Osteocyte (in vitro differentiated cells): ENCODE data around the gene ZNF793. TPM values are rescaled to one million over a fixed set of nuclear protein-coding genes. Genes with fewer than 3 reads are reported as not detected.
A peak's percentile ranks its signal among the peaks of the same experiment; 100 is the strongest.

Experiments
- DNase-seq: peaks from one replicate; pipeline ENCODE4 v3.0.0; 2021; ENCODE audit warnings: mixed read lengths; ENCODE audit not compliant: unreplicated experiment; ENCODE audit errors: extremely low spot score
- H3K27ac Mint-ChIP-seq: one replicate; pipeline ENCODE4 v1.8.0; 2021; ENCODE audit warnings: mild to moderate bottlenecking, mixed read lengths; ENCODE audit not compliant: unreplicated experiment
- H3K27me3 Mint-ChIP-seq: one replicate; pipeline ENCODE4 v1.8.0; 2021; ENCODE audit warnings: mixed read lengths; ENCODE audit not compliant: unreplicated experiment
- H3K36me3 Mint-ChIP-seq: one replicate; pipeline ENCODE4 v1.8.0; 2021; ENCODE audit warnings: mixed read lengths; ENCODE audit not compliant: unreplicated experiment
- H3K4me1 Mint-ChIP-seq: one replicate; pipeline ENCODE4 v1.8.0; 2021; ENCODE audit warnings: mixed read lengths; ENCODE audit not compliant: unreplicated experiment
- H3K4me3 Mint-ChIP-seq: one replicate; pipeline ENCODE4 v1.8.0; 2021; ENCODE audit warnings: mild to moderate bottlenecking, moderate library complexity, mixed read lengths; ENCODE audit not compliant: unreplicated experiment
- H3K9me3 Mint-ChIP-seq: one replicate; pipeline ENCODE4 v1.8.0; 2021; ENCODE audit warnings: mixed read lengths; ENCODE audit not compliant: unreplicated experiment
- total RNA-seq: library from RNA; stranded (reverse); gene quantifications from 2 replicates; pipeline ENCODE4 v1.2.1, GENCODE V29; 2021
- TF ChIP-seq, protein P1 (sequence below): fragments of 200-600 bp; sonication (generic); IDR thresholded peaks from 2 replicates; pipeline ENCODE4 v1.5.0; 2021; ENCODE audit warnings: antibody characterized with exemption, mild to moderate bottlenecking, moderate library complexity

The ZNF793 gene
- total RNA-seq, 1 donor from 2014 or later = 10.8 TPM

DNA sequence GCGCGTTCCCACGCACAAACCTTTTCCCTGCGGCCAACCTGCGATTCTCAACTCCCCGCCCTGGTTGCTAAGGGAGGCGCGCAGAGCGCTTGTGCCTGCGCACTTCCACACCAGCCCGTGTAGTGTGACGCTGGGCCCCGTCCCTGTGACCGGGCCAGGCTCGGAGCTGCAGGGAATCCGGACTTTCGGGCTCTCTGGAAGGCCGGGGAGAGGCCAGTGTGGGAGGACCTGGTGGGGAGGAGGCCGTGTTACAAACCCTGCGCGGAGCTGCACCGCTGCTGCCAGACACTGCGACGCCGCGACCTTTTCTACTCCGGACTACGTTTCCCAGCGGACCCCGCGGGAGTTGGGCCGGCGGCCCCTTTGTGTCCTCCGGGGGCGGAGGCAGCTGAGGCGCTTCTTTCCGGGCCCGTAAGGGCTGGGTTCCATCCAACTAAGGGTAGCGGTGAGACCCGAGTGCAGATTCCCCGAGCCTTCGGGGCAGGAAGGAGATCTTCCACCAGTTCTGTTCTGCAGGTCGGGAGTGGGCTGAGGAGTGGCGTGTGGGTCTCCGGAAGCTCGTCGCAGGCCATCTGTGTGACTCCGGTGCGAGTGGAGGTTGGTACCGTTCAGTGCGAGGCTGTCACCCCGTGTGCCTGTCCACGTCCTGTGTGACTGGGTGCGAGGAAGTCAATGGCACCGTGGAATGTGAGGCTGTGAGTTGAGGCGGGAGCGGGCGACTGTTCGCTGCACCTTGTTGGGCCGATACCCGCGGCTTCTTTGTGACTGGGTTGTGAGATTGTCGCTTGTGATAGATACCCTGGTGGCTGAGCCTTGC lies 37.6 kb upstream of the ZNF793 start, which contains the start of gene ZNF570:
TSS of gene ZNF570 (plus strand) at position 396 of the 817 bp plus-strand sequence. CDS start 999 bp downstream, outside the sequence.
- Mint-ChIP-seq H3K36me3 (peaks cover 24% of the 10 kb centered on the region), H3K27ac (peak within 1 kb of the TSS; percentile 98), H3K27me3 (no peaks in the 10 kb centered on the region), H3K4me3 (peak within 1 kb of the TSS; percentile 94), H3K9me3 (peaks cover 13% of the 10 kb centered on the region), H3K4me1 (peaks cover 33% of the 10 kb centered on the region)
- peak; percentile 93 for DNase-seq
- TF ChIP-seq, protein P1, sequence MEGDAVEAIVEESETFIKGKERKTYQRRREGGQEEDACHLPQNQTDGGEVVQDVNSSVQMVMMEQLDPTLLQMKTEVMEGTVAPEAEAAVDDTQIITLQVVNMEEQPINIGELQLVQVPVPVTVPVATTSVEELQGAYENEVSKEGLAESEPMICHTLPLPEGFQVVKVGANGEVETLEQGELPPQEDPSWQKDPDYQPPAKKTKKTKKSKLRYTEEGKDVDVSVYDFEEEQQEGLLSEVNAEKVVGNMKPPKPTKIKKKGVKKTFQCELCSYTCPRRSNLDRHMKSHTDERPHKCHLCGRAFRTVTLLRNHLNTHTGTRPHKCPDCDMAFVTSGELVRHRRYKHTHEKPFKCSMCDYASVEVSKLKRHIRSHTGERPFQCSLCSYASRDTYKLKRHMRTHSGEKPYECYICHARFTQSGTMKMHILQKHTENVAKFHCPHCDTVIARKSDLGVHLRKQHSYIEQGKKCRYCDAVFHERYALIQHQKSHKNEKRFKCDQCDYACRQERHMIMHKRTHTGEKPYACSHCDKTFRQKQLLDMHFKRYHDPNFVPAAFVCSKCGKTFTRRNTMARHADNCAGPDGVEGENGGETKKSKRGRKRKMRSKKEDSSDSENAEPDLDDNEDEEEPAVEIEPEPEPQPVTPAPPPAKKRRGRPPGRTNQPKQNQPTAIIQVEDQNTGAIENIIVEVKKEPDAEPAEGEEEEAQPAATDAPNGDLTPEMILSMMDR = no peak

DNA sequence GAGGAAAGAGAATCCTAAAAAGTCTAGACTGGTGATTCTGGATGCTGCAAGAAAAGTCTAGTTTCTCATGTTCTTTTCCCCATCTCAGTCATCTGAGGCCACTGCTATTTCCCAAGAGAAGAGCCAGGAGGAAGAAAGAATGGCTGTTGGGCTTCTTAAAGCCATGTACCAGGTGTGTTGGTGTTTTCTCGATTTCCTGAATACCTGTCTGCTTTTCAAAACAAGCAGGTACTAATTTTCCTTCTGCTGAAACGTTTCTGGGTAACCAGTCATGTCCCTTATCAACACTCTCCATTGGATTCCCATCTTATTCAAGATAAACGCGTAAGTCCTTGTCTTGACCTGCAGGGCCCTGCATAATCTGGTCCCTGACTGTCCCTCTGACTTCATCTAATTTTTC lies 36.5 kb upstream of the ZNF793 start:
- Mint-ChIP-seq H3K27ac (peak overlapping the region; percentile 31), H3K4me3 (peak overlapping the region; percentile 94), H3K4me1 (peaks cover 33% of the 10 kb centered on the region), H3K9me3 (peaks cover 8% of the 10 kb centered on the region), H3K27me3 (no peaks in the 10 kb centered on the region), H3K36me3 (peaks cover 18% of the 10 kb centered on the region)
- DNase-seq = no peak
- TF ChIP-seq, protein P1 = no peak

DNA sequence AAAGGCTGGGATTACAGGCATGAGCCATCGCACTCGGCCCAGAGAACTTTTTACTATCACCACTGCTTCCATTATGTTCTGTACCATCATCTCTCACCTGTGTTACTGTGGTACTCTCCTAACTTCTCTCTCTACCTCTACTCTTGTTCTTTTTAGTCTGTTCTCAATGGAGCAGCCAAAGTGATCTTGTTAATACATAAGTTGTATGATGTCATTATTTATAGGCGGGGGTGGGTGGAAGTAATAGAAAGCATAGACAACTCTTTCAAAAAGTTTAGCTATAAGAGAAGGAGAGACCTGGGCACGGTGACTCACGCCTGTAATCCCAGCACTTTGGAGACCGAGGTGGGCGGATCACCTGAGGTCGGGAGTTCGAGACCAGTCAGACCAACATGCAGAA lies 34.6 kb upstream of the ZNF793 start:
- Mint-ChIP-seq H3K27me3 (no peaks in the 10 kb centered on the region), H3K36me3 (peaks cover 37% of the 10 kb centered on the region), H3K4me3 (no peak overlapping the region), H3K9me3 (peaks cover 22% of the 10 kb centered on the region), H3K27ac (no peak overlapping the region), H3K4me1 (peaks cover 24% of the 10 kb centered on the region)
- TF ChIP-seq, protein P1 = no peak
- DNase-seq = no peak

DNA sequence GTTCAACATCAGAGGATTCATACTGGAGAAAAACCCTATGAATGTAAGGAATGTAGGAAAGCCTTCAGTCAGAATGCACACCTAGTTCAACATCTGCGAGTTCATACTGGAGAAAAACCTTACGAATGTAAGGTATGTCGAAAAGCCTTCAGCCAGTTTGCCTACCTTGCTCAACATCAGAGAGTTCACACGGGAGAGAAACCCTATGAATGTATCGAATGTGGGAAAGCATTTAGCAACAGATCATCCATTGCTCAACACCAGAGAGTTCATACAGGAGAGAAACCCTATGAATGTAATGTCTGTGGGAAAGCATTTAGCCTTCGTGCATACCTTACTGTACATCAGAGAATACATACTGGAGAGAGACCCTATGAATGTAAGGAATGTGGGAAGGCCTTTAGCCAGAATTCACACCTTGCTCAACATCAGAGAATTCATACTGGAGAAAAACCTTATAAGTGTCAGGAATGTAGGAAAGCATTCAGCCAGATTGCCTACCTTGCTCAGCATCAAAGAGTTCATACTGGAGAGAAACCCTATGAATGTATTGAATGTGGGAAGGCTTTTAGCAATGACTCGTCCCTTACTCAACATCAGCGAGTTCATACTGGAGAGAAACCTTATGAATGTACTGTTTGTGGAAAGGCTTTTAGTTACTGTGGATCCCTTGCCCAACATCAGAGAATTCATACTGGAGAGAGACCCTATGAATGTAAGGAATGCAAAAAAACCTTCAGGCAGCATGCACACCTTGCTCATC lies 22.2 kb upstream of the ZNF793 start:
- H3K36me3 Mint-ChIP-seq = peaks cover 63% of the 10 kb centered on the region
- no peak overlapping the region for H3K4me3 Mint-ChIP-seq
- no peaks in the 10 kb centered on the region for H3K4me1 Mint-ChIP-seq
- H3K9me3 Mint-ChIP-seq = peaks cover 61% of the 10 kb centered on the region
- no peaks in the 10 kb centered on the region for H3K27me3 Mint-ChIP-seq
- no peak for DNase-seq
- H3K27ac Mint-ChIP-seq = no peak overlapping the region
- TF ChIP-seq, protein P1 = no peak

DNA sequence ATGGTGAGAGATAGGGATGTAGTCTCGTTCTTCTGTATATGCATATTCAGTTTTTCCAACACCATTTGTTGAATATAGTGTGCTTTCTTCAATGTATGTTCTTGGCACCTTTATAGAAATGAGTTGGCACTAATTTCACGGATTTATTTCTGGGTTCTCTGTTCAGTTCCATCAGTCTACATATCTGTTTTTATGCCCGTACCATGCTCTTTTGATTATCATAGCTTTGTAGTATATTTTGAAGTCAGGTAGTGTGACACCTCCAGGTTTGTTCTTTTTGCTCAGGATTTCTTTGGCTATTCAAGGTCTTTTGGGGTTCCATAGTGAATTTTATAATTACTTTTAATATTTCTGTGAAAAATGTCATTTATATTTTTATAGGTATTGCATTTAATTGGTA lies 14.5 kb upstream of the ZNF793 start:
- DNase-seq = no peak
- H3K36me3 Mint-ChIP-seq = peaks cover 15% of the 10 kb centered on the region
- no peaks in the 10 kb centered on the region for H3K27me3 Mint-ChIP-seq
- TF ChIP-seq, protein P1 = no peak
- no peak overlapping the region for H3K27ac Mint-ChIP-seq
- no peaks in the 10 kb centered on the region for H3K4me1 Mint-ChIP-seq
- H3K4me3 Mint-ChIP-seq = no peak overlapping the region
- H3K9me3 Mint-ChIP-seq = peaks cover 37% of the 10 kb centered on the region
